ENCODE measurements around the gene HBZ. TPM values are rescaled to one million over a fixed set of nuclear protein-coding genes. Genes with fewer than 3 reads are reported as not detected.
"Not testable (repeated sequence)": the region's sequence is repeated elsewhere in the genome, so short reads cannot be mapped to it uniquely, and the experiment has no call there.

Gene HBZ
- total RNA-seq, 2 experiments from 2014 or later: not detected

GRCh38 chr16:119295-119694 is 33.1 kb upstream of the HBZ start:
- POLR2A ChIA-PET: no interaction called here
- intact Hi-C loops (cut with micrococcal nuclease): no loop called here

GRCh38 chr16:119835-120491 is 32.5 kb upstream of the HBZ start:
- CTCF ChIA-PET: interaction anchor here (0.8 to 4.7 kb wide), 3 partner anchors 13 to 60 kb away, joined by 3 to 49 read pairs (median 4); partner anchors contain the start of gene HBQ1
- no peaks in the 10 kb centered on the region for H3K9me3 Mint-ChIP-seq
- H3K27ac Mint-ChIP-seq: no peak overlapping the region
- no peak for DNase-seq
- H3K4me3 Mint-ChIP-seq: no peak overlapping the region
- POLR2A ChIA-PET: no interaction called here
- no peaks in the 10 kb centered on the region for H3K4me1 Mint-ChIP-seq (ENCODE audit: low read depth)
- intact Hi-C loops (cut with micrococcal nuclease): no loop called here
- peaks cover 8% of the 10 kb centered on the region for H3K36me3 Mint-ChIP-seq
- no peaks in the 10 kb centered on the region for H3K27me3 Mint-ChIP-seq

More at GRCh38 chr16:119295-119694, 33.1 kb upstream of the HBZ start:
- CTCF ChIA-PET: interaction anchor here (1.3 to 4.7 kb wide), 2 partner anchors 13 to 61 kb away, joined by 4 to 49 read pairs; partner anchors contain the start of gene HBQ1
- Mint-ChIP-seq H3K27me3 (no peaks in the 10 kb centered on the region), H3K9me3 (no peaks in the 10 kb centered on the region), H3K4me3 (no peak overlapping the region), H3K4me1 (ENCODE audit: low read depth) (no peaks in the 10 kb centered on the region), H3K36me3 (peaks cover 10% of the 10 kb centered on the region), H3K27ac (no peak overlapping the region)
- DNase-seq: no peak

- H3K27me3 Mint-ChIP-seq: no peaks in the 10 kb centered on the region
- POLR2A ChIA-PET: no interaction called here
- CTCF ChIA-PET: interaction anchor here (0.8 to 4.7 kb wide), 2 partner anchors 14 to 19 kb away, joined by 3 to 49 read pairs; no protein-coding TSS in a partner anchor
- no peak overlapping the region for H3K4me3 Mint-ChIP-seq
- no peaks in the 10 kb centered on the region for H3K9me3 Mint-ChIP-seq
- intact Hi-C loops (cut with micrococcal nuclease): no loop called here
- H3K27ac Mint-ChIP-seq: no peak overlapping the region
- no peaks in the 10 kb centered on the region for H3K4me1 Mint-ChIP-seq (ENCODE audit: low read depth)
- peaks cover 6% of the 10 kb centered on the region for H3K36me3 Mint-ChIP-seq
- no peak for DNase-seq
Observed at GRCh38 chr16:120756-121155, 31.7 kb upstream of the HBZ start.

GRCh38 chr16:122361-122760 is 30.1 kb upstream of the HBZ start:
- POLR2A ChIA-PET: no interaction called here
- Mint-ChIP-seq H3K36me3 (no peaks in the 10 kb centered on the region), H3K9me3 (no peaks in the 10 kb centered on the region), H3K27me3 (no peaks in the 10 kb centered on the region), H3K4me3 (no peak overlapping the region), H3K27ac (no peak overlapping the region), H3K4me1 (ENCODE audit: low read depth) (no peaks in the 10 kb centered on the region)
- DNase-seq: no peak
- CTCF ChIA-PET: interaction anchor here (1.1 kb wide), 1 partner anchor 15 kb away, joined by 4 read pairs; no protein-coding TSS in a partner anchor
- intact Hi-C loops (cut with micrococcal nuclease): no loop called here

GRCh38 chr16:123558-124350 is 28.7 kb upstream of the HBZ start:
- H3K4me1 Mint-ChIP-seq (ENCODE audit: low read depth); H3K9me3 Mint-ChIP-seq; H3K36me3 Mint-ChIP-seq; intact Hi-C loops (cut with micrococcal nuclease); H3K27me3 Mint-ChIP-seq; H3K4me3 Mint-ChIP-seq; DNase-seq; H3K27ac Mint-ChIP-seq: not testable (repeated sequence)
- CTCF ChIA-PET: interaction anchor here (1.3 to 1.4 kb wide), 2 partner anchors 17 to 18 kb away, joined by 3 read pairs; no protein-coding TSS in a partner anchor
- POLR2A ChIA-PET: interaction anchor here (0.6 kb wide), 1 partner anchor 107 kb away, joined by 5 read pairs; no protein-coding TSS in a partner anchor

- Mint-ChIP-seq H3K27ac (no peak overlapping the region), H3K27me3 (no peaks in the 10 kb centered on the region), H3K4me3 (no peak overlapping the region), H3K4me1 (ENCODE audit: low read depth) (peaks cover 2% of the 10 kb centered on the region), H3K36me3 (peaks cover 2% of the 10 kb centered on the region), H3K9me3 (no peaks in the 10 kb centered on the region)
- ChIA-PET CTCF (interaction anchor here (0.9 to 1.4 kb wide), 3 partner anchors 18 to 28 kb away, joined by 3 to 4 read pairs (median 3); no protein-coding TSS in a partner anchor), POLR2A (no interaction called here)
- intact Hi-C loops (cut with micrococcal nuclease): no loop called here
- no peak for DNase-seq
Observed at GRCh38 chr16:125011-125410, 27.4 kb upstream of the HBZ start.

GRCh38 chr16:129075-129474 is 23.4 kb upstream of the HBZ start:
- no peak for DNase-seq
- Mint-ChIP-seq H3K27me3 (no peaks in the 10 kb centered on the region), H3K9me3 (no peaks in the 10 kb centered on the region), H3K36me3 (peaks cover 2% of the 10 kb centered on the region), H3K4me3 (no peak overlapping the region), H3K4me1 (ENCODE audit: low read depth) (peaks cover 11% of the 10 kb centered on the region), H3K27ac (no peak overlapping the region)
- ChIA-PET CTCF (no interaction called here), POLR2A (no interaction called here)
- intact Hi-C loops (cut with micrococcal nuclease): no loop called here

GRCh38 chr16:130533-131173 is 21.8 kb upstream of the HBZ start:
- Mint-ChIP-seq H3K27me3 (no peaks in the 10 kb centered on the region), H3K9me3 (no peaks in the 10 kb centered on the region), H3K4me3 (no peak overlapping the region), H3K36me3 (peaks cover 6% of the 10 kb centered on the region), H3K27ac (no peak overlapping the region), H3K4me1 (ENCODE audit: low read depth) (peaks cover 22% of the 10 kb centered on the region)
- intact Hi-C loops (cut with micrococcal nuclease): no loop called here
- CTCF ChIA-PET: no interaction called here
- POLR2A ChIA-PET: no interaction called here
- DNase-seq: no peak

- no peak overlapping the region for H3K27ac Mint-ChIP-seq
Observed at GRCh38 chr16:132120-132519, 20.3 kb upstream of the HBZ start.

GRCh38 chr16:133716-134115 is 18.7 kb upstream of the HBZ start:
- intact Hi-C loops (cut with micrococcal nuclease): no loop called here
- CTCF ChIA-PET: interaction anchor here (1.7 to 1.8 kb wide), 2 partner anchors 26 to 37 kb away, joined by 7 to 8 read pairs; no protein-coding TSS in a partner anchor
- Mint-ChIP-seq H3K4me1 (ENCODE audit: low read depth) (peaks cover 31% of the 10 kb centered on the region), H3K9me3 (no peaks in the 10 kb centered on the region), H3K36me3 (peaks cover 12% of the 10 kb centered on the region), H3K27ac (no peak overlapping the region), H3K27me3 (no peaks in the 10 kb centered on the region), H3K4me3 (no peak overlapping the region)
- POLR2A ChIA-PET: no interaction called here
- no peak for DNase-seq

More at GRCh38 chr16:132120-132519, 20.3 kb upstream of the HBZ start:
- no peak overlapping the region for H3K4me3 Mint-ChIP-seq
- intact Hi-C loops (cut with micrococcal nuclease): no loop called here
- no peaks in the 10 kb centered on the region for H3K27me3 Mint-ChIP-seq
- DNase-seq: no peak
- no peaks in the 10 kb centered on the region for H3K9me3 Mint-ChIP-seq
- H3K4me1 Mint-ChIP-seq (ENCODE audit: low read depth): peaks cover 29% of the 10 kb centered on the region
- POLR2A ChIA-PET: no interaction called here
- H3K36me3 Mint-ChIP-seq: peaks cover 10% of the 10 kb centered on the region
- CTCF ChIA-PET: interaction anchor here (0.7 kb wide), 1 partner anchor 49 kb away, joined by 3 read pairs; no protein-coding TSS in a partner anchor

GRCh38 chr16:138049-138417 is 14.4 kb upstream of the HBZ start:
- Mint-ChIP-seq H3K4me3 (peak overlapping the region; percentile 82), H3K4me1 (ENCODE audit: low read depth) (peaks cover 25% of the 10 kb centered on the region), H3K36me3 (peaks cover 10% of the 10 kb centered on the region), H3K27ac (peak overlapping the region; percentile 58), H3K27me3 (no peaks in the 10 kb centered on the region), H3K9me3 (no peaks in the 10 kb centered on the region)
- ChIA-PET POLR2A (interaction anchor here (0.7 kb wide), 2 partner anchors 76 to 187 kb away, joined by 4 read pairs; no protein-coding TSS in a partner anchor), CTCF (interaction anchor here (0.7 to 1.5 kb wide), 3 partner anchors 21 to 583 kb away, joined by 3 to 7 read pairs (median 6); no protein-coding TSS in a partner anchor)
- DNase-seq: peak; percentile 39
- intact Hi-C loops (cut with micrococcal nuclease): no loop called here
